Mesenchymal stem cell (in vitro differentiated cells and primary cell): Measurements from ENCODE around the gene UBE2G1.

Experiments used
- DNase-seq: peaks from one replicate; pipeline ENCODE4 v3.0.0-alpha.2; 2013
- H2AFZ ChIP-seq: one replicate; pipeline ENCODE4 v1.6.1; 2013; ENCODE audit warnings: low read depth, mild to moderate bottlenecking, control low read depth, inconsistent platforms, low read length, moderate library complexity
- H2AK5ac ChIP-seq: 2 replicates; pipeline ENCODE4 v1.6.1; 2013; ENCODE audit warnings: low read length, moderate library complexity, mild to moderate bottlenecking, inconsistent platforms; ENCODE audit not compliant: severe bottlenecking
- H2BK120ac ChIP-seq: one replicate; pipeline ENCODE4 v1.6.1; 2013; ENCODE audit warnings: low read depth, mild to moderate bottlenecking, inconsistent platforms, low read length, moderate library complexity
- H2BK12ac ChIP-seq, 2 experiments: one replicate each; pipeline ENCODE4 v1.6.1; 2013; ENCODE audit warnings: inconsistent platforms in 2 of 2, low read length in 2 of 2, mild to moderate bottlenecking in 2 of 2, moderate library complexity in 2 of 2, control low read depth in 1 of 2
- H2BK15ac ChIP-seq: one replicate; pipeline ENCODE4 v1.6.1; 2013; ENCODE audit warnings: mild to moderate bottlenecking, low read depth, inconsistent platforms; ENCODE audit not compliant: poor library complexity, severe bottlenecking
- H2BK5ac ChIP-seq: 2 replicates; pipeline ENCODE4 v1.6.1; 2013; ENCODE audit warnings: low read depth, mild to moderate bottlenecking, low read length, control low read depth, inconsistent platforms; ENCODE audit not compliant: poor library complexity, severe bottlenecking
- H3K14ac ChIP-seq, 2 experiments: one replicate each; pipeline ENCODE4 v1.6.1; 2013; ENCODE audit warnings: inconsistent platforms in 2 of 2, low read length in 2 of 2, control low read depth in 1 of 2, mild to moderate bottlenecking in 1 of 2, moderate library complexity in 1 of 2
- H3K18ac ChIP-seq, 2 experiments: one replicate each; pipeline ENCODE4 v1.6.1; 2013; ENCODE audit warnings: inconsistent platforms in 2 of 2, low read length in 2 of 2, control low read depth in 1 of 2, low read depth in 1 of 2, mild to moderate bottlenecking in 1 of 2
- H3K23ac ChIP-seq, 2 experiments: one replicate each; pipeline ENCODE4 v1.6.1; 2013; ENCODE audit warnings: inconsistent platforms in 2 of 2, low read length in 2 of 2, mild to moderate bottlenecking in 2 of 2, moderate library complexity in 2 of 2, control low read depth in 1 of 2
- H3K27ac ChIP-seq: 2 replicates; pipeline ENCODE4 v1.5.1; 2013; ENCODE audit warnings: mild to moderate bottlenecking, moderate library complexity, low read length, control low read depth, inconsistent platforms; ENCODE audit not compliant: poor library complexity, severe bottlenecking
- H3K27me3 ChIP-seq, 2 experiments: 2 replicates each; pipeline versions ENCODE4 v1.6.1 to v1.7.0; 2013; ENCODE audit warnings: low read length in 2 of 2, mild to moderate bottlenecking in 2 of 2, moderate library complexity in 2 of 2, control low read depth in 1 of 2, inconsistent platforms in 1 of 2; ENCODE audit not compliant: control insufficient read depth in 1 of 2, insufficient read depth in 1 of 2
- H3K36me3 ChIP-seq, 2 experiments: 2 replicates each; pipeline versions ENCODE4 v1.6.1 to v1.7.0; 2013; ENCODE audit warnings: low read length in 2 of 2, control low read depth in 1 of 2, inconsistent platforms in 1 of 2, low read depth in 1 of 2, mild to moderate bottlenecking in 1 of 2; ENCODE audit not compliant: insufficient read depth in 2 of 2, control insufficient read depth in 1 of 2
- H3K4ac ChIP-seq, 2 experiments: one replicate each; pipeline ENCODE4 v1.6.1; 2013; ENCODE audit warnings: inconsistent platforms in 2 of 2, low read length in 2 of 2, mild to moderate bottlenecking in 2 of 2, moderate library complexity in 2 of 2, control low read depth in 1 of 2, low read depth in 1 of 2
- H3K4me1 ChIP-seq: 2 replicates; pipeline ENCODE4 v1.6.1; 2013; ENCODE audit warnings: low read depth, low read length, control low read depth; ENCODE audit not compliant: control insufficient read depth, insufficient read depth
- H3K4me2 ChIP-seq: 2 replicates; pipeline ENCODE4 v1.6.1; 2013; ENCODE audit warnings: low read length, mild to moderate bottlenecking, inconsistent platforms; ENCODE audit not compliant: poor library complexity, severe bottlenecking
- H3K4me3 ChIP-seq, 2 experiments: 2 replicates each; pipeline versions ENCODE4 v1.5.1 to v1.7.0; 2013; ENCODE audit warnings: low read length in 2 of 2, mild to moderate bottlenecking in 2 of 2, control low read depth in 1 of 2, low read depth in 1 of 2; ENCODE audit not compliant: insufficient read depth in 1 of 2
- H3K79me1 ChIP-seq: replicated peaks from 2 replicates; pipeline ENCODE4 v1.6.1; 2013; ENCODE audit warnings: mild to moderate bottlenecking, control low read depth, low read length, inconsistent platforms; ENCODE audit not compliant: poor library complexity, severe bottlenecking
- H3K9ac ChIP-seq: 2 replicates; pipeline ENCODE4 v1.7.0; 2013; ENCODE audit warnings: mild to moderate bottlenecking, low read length, moderate library complexity
- H3K9me3 ChIP-seq: 2 replicates; pipeline ENCODE4 v1.7.0; 2013; ENCODE audit warnings: mild to moderate bottlenecking, low read length; ENCODE audit not compliant: control insufficient read depth
- H4K8ac ChIP-seq: one replicate; pipeline ENCODE4 v1.6.1; 2013; ENCODE audit warnings: inconsistent platforms, mild to moderate bottlenecking, low read length, moderate library complexity
- H4K91ac ChIP-seq: one replicate; pipeline ENCODE4 v1.6.1; 2013; ENCODE audit warnings: mild to moderate bottlenecking, low read length, inconsistent platforms
- WGBS: methylation state at CpG from one replicate; pipeline ENCODE4 v1.1.7; 2013; ENCODE audit warnings: mixed read lengths; 5-methylcytosine and 5-hydroxymethylcytosine counted together

UBE2G1 gene

DNA sequence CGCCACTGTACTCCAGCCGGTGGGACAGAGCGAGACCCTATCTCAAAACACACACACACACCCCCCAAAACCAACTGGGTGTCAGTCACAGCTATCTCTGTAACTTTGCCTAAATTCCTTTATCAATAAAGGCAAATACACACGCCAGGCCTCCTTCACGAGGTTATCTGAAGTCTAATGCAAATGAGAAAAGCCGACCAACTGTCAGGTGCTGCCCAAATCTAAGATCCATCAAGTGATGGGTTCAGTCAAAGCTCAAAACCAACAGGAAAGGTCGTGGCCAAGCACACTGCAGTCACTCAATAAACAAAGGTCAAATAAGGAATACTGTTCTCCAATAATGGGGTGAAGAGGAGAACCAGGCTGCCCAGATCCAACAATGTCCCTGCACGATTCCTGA is 103.8 kb downstream of the UBE2G1 start:
- H3K4me2 ChIP-seq, result peak overlapping the region; percentile 52
- H2AK5ac ChIP-seq, result no peak overlapping the region
- H3K14ac ChIP-seq, result no peak overlapping the region
- no peak overlapping the region for H3K23ac ChIP-seq
- H3K79me1 ChIP-seq, result peaks cover 4% of the 10 kb centered on the region
- peaks cover 6% of the 10 kb centered on the region for H3K9me3 ChIP-seq
- H4K91ac ChIP-seq, result no peak overlapping the region
- no peak overlapping the region for H2BK5ac ChIP-seq
- peak overlapping the region; percentile 79 to 93 for H3K4me3 ChIP-seq
- H2BK15ac ChIP-seq, result no peak overlapping the region
- H3K18ac ChIP-seq, result peak overlapping the region in 1 of 2 experiments; percentile 71
- peaks cover 12 to 24% of the 10 kb centered on the region in 2 experiments for H3K36me3 ChIP-seq
- no peaks in the 10 kb centered on the region for H3K27me3 ChIP-seq
- peaks cover 23% of the 10 kb centered on the region for H3K4me1 ChIP-seq
- H3K27ac ChIP-seq, result no peak overlapping the region
- WGBS, result 62% methylated on average over 8 of the region's 8 CpGs
- DNase-seq, result no peak
- H4K8ac ChIP-seq, result peak overlapping the region; percentile 19
- peak overlapping the region in 1 of 2 experiments; percentile 3 for H3K4ac ChIP-seq
- H2BK12ac ChIP-seq, result no peak overlapping the region
- no peak overlapping the region for H2AFZ ChIP-seq
- H2BK120ac ChIP-seq, result no peak overlapping the region
- peak overlapping the region; percentile 93 for H3K9ac ChIP-seq

DNA sequence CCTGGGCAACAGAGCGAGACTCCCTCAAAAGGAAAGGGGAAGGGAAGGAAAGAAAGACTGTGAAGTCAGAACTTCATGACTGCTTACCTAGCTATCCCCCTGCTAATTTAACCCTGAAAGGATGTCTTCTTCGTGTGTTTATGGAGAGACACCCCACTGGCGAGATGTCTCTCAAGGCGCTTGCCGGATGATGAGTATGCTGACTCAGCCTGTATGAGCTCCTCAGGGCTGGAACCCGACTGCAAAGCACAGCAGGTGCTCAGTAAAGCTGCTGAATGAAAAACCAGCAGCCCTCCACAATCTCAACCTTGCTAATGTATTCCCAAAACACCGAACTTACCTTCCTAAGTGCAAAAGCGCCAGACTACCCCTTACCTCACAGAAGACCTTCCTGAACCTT is 105.0 kb downstream of the UBE2G1 start:
- H2BK120ac ChIP-seq, result no peak overlapping the region
- peaks cover 23% of the 10 kb centered on the region for H3K4me1 ChIP-seq
- H3K14ac ChIP-seq, result no peak overlapping the region
- no peak overlapping the region for H3K9ac ChIP-seq
- peak overlapping the region; percentile 20 for H3K4me2 ChIP-seq
- H2AFZ ChIP-seq, result no peak overlapping the region
- H3K4ac ChIP-seq, result no peak overlapping the region
- 94% methylated on average over 7 of the region's 8 CpGs for WGBS
- no peak overlapping the region for H2BK15ac ChIP-seq
- H3K18ac ChIP-seq, result no peak overlapping the region
- peak overlapping the region; percentile 58 for H2AK5ac ChIP-seq
- peaks cover 6% of the 10 kb centered on the region for H3K9me3 ChIP-seq
- H3K36me3 ChIP-seq, result peaks cover 8 to 18% of the 10 kb centered on the region in 2 experiments
- no peaks in the 10 kb centered on the region for H3K27me3 ChIP-seq
- H4K8ac ChIP-seq, result no peak overlapping the region
- no peak overlapping the region for H3K23ac ChIP-seq
- H4K91ac ChIP-seq, result no peak overlapping the region
- H3K4me3 ChIP-seq, result no peak overlapping the region
- no peak for DNase-seq
- H2BK5ac ChIP-seq, result no peak overlapping the region
- peak overlapping the region; percentile 29 for H3K27ac ChIP-seq
- H2BK12ac ChIP-seq, result no peak overlapping the region
- peaks cover 11% of the 10 kb centered on the region for H3K79me1 ChIP-seq

DNA sequence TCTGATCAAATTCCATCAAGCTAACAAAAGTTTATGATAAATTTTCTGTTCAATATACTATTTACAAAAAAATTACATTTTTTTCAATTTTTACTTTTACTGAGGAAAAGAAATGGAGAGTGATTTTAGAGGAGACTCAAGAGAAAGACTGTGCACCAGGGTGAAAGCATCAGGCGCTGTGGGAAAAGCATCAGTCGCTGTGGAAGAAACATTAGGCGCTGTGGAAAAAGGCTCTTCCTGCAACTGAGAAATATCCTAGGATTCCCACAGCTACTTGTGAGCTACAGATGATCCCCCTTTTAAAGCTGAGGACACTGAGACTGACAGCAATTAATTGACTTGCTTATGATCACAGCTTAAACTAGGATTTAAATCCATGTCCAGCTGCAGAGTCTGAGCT is 107.6 kb downstream of the UBE2G1 start:
- H2BK5ac ChIP-seq, result no peak overlapping the region
- no peak overlapping the region for H3K18ac ChIP-seq
- peaks cover 9% of the 10 kb centered on the region for H3K79me1 ChIP-seq
- H3K9ac ChIP-seq, result no peak overlapping the region
- no peak overlapping the region for H3K4me3 ChIP-seq
- peaks cover 21% of the 10 kb centered on the region for H3K4me1 ChIP-seq
- WGBS, result 100% methylated on average over 3 of the region's 3 CpGs
- no peak for DNase-seq
- peaks cover 6% of the 10 kb centered on the region for H3K9me3 ChIP-seq
- H2AK5ac ChIP-seq, result no peak overlapping the region
- H3K14ac ChIP-seq, result no peak overlapping the region
- no peak overlapping the region for H2BK120ac ChIP-seq
- H4K8ac ChIP-seq, result no peak overlapping the region
- H3K27me3 ChIP-seq, result no peaks in the 10 kb centered on the region
- no peak overlapping the region for H3K4me2 ChIP-seq
- H2BK15ac ChIP-seq, result no peak overlapping the region
- no peak overlapping the region for H3K27ac ChIP-seq
- no peak overlapping the region for H4K91ac ChIP-seq
- no peak overlapping the region for H3K4ac ChIP-seq
- no peak overlapping the region for H2BK12ac ChIP-seq
- no peak overlapping the region for H2AFZ ChIP-seq
- H3K23ac ChIP-seq, result no peak overlapping the region
- peaks cover 8 to 18% of the 10 kb centered on the region in 2 experiments for H3K36me3 ChIP-seq

DNA sequence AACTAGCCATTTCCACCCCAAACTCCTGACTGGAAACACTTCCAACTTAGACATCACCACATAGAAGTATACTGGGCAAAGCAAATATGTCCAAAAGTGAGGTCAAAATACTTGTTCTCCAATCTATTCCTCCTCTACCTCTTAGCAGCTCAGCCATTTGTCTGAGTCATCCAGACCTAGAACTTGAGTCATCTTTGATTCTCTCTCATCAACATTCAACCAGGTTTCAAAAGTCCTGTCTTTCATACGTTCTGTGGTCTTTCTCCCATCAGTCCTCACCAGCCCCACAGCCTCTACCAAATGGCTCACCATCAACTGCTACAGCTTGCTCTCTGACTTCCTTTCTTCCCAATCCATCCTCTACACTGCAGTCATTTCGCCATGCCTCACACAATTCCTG is 109.5 kb downstream of the UBE2G1 start:
- H3K4me1 ChIP-seq, result peaks cover 10% of the 10 kb centered on the region
- no peak overlapping the region for H2BK5ac ChIP-seq
- no peak overlapping the region for H2BK120ac ChIP-seq
- H2AK5ac ChIP-seq, result no peak overlapping the region
- H2AFZ ChIP-seq, result no peak overlapping the region
- H3K4me3 ChIP-seq, result no peak overlapping the region
- H3K9me3 ChIP-seq, result peaks cover 6% of the 10 kb centered on the region
- no peak overlapping the region for H4K91ac ChIP-seq
- H3K4ac ChIP-seq, result no peak overlapping the region
- no peak overlapping the region for H2BK15ac ChIP-seq
- H2BK12ac ChIP-seq, result no peak overlapping the region
- no peak overlapping the region for H3K18ac ChIP-seq
- H3K23ac ChIP-seq, result no peak overlapping the region
- peaks cover 10% of the 10 kb centered on the region for H3K79me1 ChIP-seq
- H3K27me3 ChIP-seq, result no peaks in the 10 kb centered on the region
- 91% methylated on average over 2 of the region's 2 CpGs for WGBS
- H3K36me3 ChIP-seq, result peaks cover 8 to 18% of the 10 kb centered on the region in 2 experiments
- no peak overlapping the region for H3K27ac ChIP-seq
- H3K14ac ChIP-seq, result no peak overlapping the region
- no peak for DNase-seq
- no peak overlapping the region for H3K4me2 ChIP-seq
- H3K9ac ChIP-seq, result no peak overlapping the region
- no peak overlapping the region for H4K8ac ChIP-seq
